DLD1 (cell line): Measurements from ENCODE around the gene ALDOC.
"Not testable (repeated sequence)": the region's sequence is repeated elsewhere in the genome, so short reads cannot be mapped to it uniquely, and the experiment has no call there.

Experiments used
- in situ Hi-C: cut with HindIII; loops from 2 replicates; pipeline ENCODE4 v1.10.0; 2017; ENCODE audit warnings: low sequenced_read_pairs

Gene ALDOC

GRCh38 chr17:28584434-28584833, 7.7 kb upstream of the ALDOC start:
- in situ Hi-C loops = no loop called here

DNA sequence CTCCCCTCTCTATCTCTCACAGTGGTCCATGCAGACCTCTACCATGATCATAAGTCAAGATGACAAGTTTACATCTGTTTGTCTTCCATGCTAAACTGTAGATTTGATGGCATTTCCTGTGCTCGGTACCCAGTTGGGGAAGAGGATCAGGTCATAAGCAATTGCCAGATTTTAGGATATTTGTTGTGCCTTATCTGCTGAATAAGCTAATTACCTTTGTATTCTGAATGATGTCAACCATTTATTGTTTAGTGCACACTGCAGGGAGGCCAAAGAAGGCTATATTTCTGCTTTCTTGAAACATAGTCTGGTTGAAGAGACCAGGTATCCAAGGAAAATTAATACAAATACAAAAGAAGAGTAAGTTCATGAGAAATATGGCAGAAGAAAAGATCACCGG, 5.8 kb upstream of the ALDOC start:
- in situ Hi-C loops = no loop called here

DNA sequence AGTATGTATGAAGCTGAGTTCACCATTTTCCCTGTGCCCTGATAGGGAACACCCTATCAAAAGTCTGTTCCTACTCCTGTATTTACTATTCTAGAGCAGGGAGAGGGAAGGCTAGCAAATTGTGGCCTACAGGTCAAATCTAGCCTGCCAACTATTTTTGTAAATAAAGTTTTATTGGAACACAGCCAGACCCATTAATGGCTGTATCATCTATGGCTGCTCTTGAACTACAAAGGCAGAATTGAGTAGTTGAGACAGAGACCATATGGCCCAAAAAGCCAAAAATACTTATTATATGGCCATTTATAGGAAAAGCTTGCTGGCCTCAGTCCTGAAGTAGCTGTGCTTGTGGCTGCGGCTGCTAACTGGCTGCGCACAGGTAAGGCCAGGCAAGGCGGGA, 4.3 kb upstream of the ALDOC start:
- in situ Hi-C loops = no loop called here

DNA sequence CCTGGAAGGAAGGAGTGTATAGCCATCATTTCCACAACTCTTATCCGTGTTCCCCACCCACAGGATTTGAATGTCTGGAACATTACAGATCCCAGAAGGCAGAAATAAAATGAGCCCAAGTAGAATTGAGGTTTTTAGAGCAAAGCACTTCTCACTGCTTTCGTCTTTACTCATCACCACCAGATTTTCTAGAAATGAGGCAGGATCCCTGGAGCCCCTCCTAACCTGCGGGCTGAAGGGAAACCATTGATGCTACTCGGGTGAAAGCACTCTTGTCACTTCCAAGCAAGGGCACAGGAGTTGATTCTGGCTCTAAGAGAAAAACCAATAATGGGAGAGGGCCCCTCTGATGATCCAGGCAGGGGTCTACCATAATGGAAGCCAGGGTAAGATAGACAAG, 2.8 kb upstream of the ALDOC start:
- in situ Hi-C loops = no loop called here

GRCh38 chr17:28578246-28579195, 1.8 kb upstream of the ALDOC start:
- in situ Hi-C loops = no loop called here

- in situ Hi-C loops = no loop called here
Measured at GRCh38 chr17:28577466-28577824, 750 bp upstream of the ALDOC start.

GRCh38 chr17:28576016-28576415, 679 bp downstream of the ALDOC start:
- in situ Hi-C loops = not testable (repeated sequence)

- in situ Hi-C loops = no loop called here
Measured at GRCh38 chr17:28575126-28575795, 1.4 kb downstream of the ALDOC start.

- in situ Hi-C loops = no loop called here
Measured at GRCh38 chr17:28574526-28574925, 2.2 kb downstream of the ALDOC start.

GRCh38 chr17:28573966-28574480, 2.7 kb downstream of the ALDOC start:
- in situ Hi-C loops = no loop called here

DNA sequence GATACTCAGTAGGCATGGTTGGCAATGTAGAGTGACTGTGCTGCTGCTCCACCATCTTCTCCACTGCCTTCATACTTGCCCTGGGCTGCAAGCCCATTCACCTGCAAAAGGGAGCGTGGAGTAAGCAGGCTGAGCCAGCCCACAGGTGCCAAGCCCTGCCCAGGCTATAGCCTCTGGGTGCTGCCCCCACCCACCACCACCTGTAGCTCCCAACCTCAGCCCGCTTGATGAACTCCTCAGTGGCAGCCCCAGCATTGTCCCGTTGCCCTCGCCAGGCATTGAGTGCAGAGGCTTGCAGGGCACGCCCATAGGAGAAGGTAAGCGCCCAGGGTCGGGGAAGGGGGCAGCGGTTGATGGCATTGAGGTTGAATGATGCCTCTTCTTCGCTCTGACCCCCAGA, 3.2 kb downstream of the ALDOC start:
- in situ Hi-C loops = no loop called here

DNA sequence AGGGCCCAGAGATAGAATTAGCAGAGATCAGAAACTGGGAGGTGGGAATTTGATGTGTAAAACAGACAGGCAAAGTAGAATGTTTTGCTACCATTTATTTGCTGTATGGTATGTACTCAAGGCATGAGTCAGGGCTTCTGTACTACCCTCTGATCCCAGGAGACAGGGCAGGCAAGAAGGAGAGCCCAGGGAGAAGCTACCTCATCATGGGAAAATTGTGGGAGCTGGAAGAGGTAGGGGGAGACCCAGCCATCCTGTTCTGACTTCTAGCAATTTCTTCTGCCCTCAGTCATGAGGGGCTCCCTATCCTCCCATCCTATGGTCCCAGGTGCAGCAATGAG, 3.7 kb downstream of the ALDOC start:
- in situ Hi-C loops = no loop called here

DNA sequence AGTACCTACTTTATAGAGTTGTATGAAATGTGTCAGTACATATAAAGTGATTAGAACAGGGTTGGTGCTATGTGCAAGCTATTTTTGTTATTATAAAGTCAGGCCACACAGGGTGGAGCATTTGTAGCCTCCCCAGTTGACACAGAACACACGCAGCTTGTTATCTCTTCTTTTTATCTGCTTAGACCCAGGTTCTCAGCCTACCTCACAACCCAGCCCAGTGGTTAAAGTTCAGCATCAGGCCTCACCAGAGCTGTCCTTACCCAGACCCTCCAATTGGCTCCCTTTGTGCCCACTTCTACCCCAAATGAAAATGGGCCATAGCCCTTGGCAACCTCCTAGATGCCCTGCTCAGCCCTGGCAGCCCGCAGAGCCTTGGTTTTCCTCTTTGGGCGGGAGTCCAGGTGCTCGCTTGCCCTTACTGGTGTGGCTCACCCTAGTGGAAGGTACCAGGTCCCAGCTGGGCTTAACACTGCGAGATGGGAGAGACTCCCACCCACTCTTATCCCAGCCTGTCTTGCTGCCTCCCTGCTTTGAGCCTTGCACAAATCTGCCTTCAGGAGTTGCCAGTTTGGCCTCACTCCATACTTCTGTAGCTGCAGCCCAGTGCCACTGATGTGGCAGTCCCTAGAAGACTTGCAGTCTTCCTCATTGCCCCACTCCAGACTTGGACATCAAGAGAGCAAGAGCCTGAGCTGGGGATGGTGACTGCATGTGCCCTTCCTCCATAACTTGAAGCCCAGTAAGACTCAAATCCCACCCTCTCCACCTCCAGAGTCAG, 4.2 kb downstream of the ALDOC start:
- in situ Hi-C loops = no loop called here

GRCh38 chr17:28571361-28572122, 5.2 kb downstream of the ALDOC start, which contains the start of gene PIGS:
Gene PIGS (minus strand): TSS chr17:28571524. CDS start chr17:28571496, 28 bp downstream.
- in situ Hi-C loops = no loop called here

DNA sequence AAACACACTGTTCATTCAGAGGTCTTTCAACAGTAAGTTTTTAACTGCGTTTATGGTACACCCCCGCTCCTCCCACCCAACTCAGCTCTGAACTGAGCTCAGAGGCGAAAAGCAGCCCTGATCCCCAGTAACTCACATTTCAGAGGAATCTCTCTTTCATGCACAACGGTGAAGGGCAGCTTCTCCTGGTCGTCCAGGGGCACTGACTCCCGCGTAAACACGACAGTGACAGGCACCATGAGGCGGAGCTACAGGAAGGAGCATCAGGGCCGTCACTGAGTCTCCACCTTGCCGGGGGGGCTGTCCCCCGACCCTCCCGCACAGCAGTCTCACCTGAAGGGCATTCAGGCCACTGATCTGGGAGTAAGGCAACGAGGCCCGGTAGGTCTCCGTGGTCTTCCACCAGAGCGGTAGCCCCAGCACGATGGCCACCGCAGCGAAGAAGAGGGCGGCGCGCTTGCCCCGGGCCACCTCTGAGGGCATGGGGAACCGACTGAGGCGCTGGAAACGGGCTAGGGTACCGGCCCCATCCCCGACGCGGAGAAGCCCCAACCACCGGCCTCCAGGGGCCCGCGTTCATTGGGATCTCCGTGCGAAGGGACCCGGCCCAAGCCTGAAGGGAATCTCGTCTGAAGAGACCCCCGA, 5.9 kb downstream of the ALDOC start:
- in situ Hi-C loops = no loop called here

- in situ Hi-C loops = no loop called here
Measured at GRCh38 chr17:28569446-28569845, 7.2 kb downstream of the ALDOC start.

DNA sequence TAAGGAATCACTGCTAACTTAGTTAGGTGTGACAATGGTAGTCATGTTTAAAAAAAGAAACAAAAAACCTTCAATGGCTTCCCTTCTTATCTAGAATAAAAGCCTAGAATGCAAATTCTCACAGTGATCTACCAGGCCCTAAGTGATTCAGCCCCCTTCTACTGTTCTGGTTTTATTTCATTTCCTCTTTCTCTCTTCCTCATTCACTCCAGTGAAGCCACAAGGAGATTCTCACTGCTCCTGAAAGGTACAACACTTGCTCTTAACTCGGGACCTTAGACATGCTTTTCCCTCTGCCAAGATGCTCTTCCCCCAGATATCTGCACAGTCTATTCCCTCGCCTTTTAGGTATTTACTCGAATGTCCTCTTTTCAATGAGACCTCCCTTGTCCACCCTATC, 9.1 kb downstream of the ALDOC start:
- in situ Hi-C loops = no loop called here

- in situ Hi-C loops = no loop called here
Measured at GRCh38 chr17:28563475-28563874, 13.2 kb downstream of the ALDOC start.

DNA sequence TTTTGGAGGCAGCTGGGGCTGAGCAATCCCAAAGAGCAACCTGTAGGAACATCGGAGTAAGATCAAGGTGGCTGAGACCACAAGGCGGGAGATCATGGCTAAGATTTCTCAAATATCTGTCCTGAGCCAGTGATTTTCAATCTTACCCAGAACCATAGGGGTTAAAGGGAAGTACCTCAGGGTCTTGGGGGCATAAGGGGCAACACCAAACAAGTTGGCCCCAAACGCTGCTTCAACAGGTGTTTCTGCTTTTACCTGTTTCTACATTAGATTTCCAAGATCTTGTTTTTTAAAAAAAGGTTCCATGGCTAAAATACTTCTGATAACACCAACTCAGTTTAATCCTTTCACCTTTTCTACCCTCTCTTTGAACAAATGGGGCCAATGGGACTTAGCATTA, 21.7 kb downstream of the ALDOC start:
- in situ Hi-C loops = no loop called here

DNA sequence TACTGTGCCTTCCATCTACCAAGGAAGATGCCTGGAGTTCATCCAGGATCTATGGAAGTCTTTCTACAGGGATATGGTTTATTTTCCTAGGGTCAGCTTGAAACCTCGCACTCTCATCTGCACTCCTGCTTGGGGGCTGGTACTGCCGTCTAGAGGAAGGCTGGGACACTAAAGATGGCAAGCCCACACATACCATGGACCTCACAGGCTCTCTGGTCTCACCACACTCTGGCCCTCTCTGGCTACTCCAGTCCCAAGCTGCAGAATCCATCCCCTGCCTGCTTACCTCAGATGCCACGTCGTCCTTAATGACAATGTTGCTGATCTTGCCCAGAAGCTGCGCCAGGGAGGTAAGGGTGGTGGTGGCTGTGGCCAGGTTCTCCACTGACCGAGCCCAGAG, 22.1 kb downstream of the ALDOC start:
- in situ Hi-C loops = no loop called here
